Mesodermal cell (in vitro differentiated cells): ENCODE data around the gene ADH1B.
"Not testable (repeated sequence)": the region's sequence is repeated elsewhere in the genome, so short reads cannot be mapped to it uniquely, and the experiment has no call there.

Experiments
- H3K27ac ChIP-seq: 2 replicates; pipeline ENCODE4 v1.7.0; 2013; ENCODE audit warnings: mild to moderate bottlenecking, low read depth, low read length, moderate library complexity; ENCODE audit not compliant: severe bottlenecking
- H3K36me3 ChIP-seq: 2 replicates; pipeline ENCODE4 v1.7.1; 2013; ENCODE audit warnings: mild to moderate bottlenecking, low read length, moderate library complexity; ENCODE audit not compliant: control insufficient read depth, insufficient read depth
- H3K4me1 ChIP-seq: one replicate; pipeline ENCODE4 v1.7.1; 2013; ENCODE audit warnings: mild to moderate bottlenecking, low read length; ENCODE audit not compliant: insufficient read depth, control insufficient read depth, poor library complexity, severe bottlenecking
- H3K4me3 ChIP-seq: 2 replicates; pipeline ENCODE4 v1.7.0; 2013; ENCODE audit warnings: low read length, control low read depth, mild to moderate bottlenecking; ENCODE audit not compliant: insufficient read depth, poor library complexity, severe bottlenecking; ENCODE audit errors: extremely low read depth
- H3K9me3 ChIP-seq: 2 replicates; pipeline ENCODE4 v1.7.1; 2013; ENCODE audit warnings: mild to moderate bottlenecking, low read length, moderate library complexity; ENCODE audit not compliant: control insufficient read depth
- WGBS, 2 experiments: methylation state at CpG; one replicate each; pipeline ENCODE4 v1.1.5; 2013; ENCODE audit warnings: missing lambda C conversion rate in 2 of 2; ENCODE audit not compliant: insufficient coverage in 2 of 2; 5-methylcytosine and 5-hydroxymethylcytosine counted together

The ADH1B gene

GRCh38 chr4:99324361-99324760 lies 3.2 kb upstream of the ADH1B start:
- Histone ChIP-seq H3K9me3 (peaks cover 3% of the 10 kb centered on the region), H3K36me3 (no peaks in the 10 kb centered on the region), H3K4me1 (no peaks in the 10 kb centered on the region), H3K27ac (no peak overlapping the region), H3K4me3 (no peak overlapping the region)
- no CpG with 5 or more reads among the region's 1 CpG for WGBS, 2 experiments

GRCh38 chr4:99323756-99324155 lies 2.6 kb upstream of the ADH1B start:
- Histone ChIP-seq H3K4me1 (no peaks in the 10 kb centered on the region), H3K9me3 (peaks cover 3% of the 10 kb centered on the region), H3K4me3 (no peak overlapping the region), H3K36me3 (no peaks in the 10 kb centered on the region), H3K27ac (no peak overlapping the region)
- whole genome bisulfite sequencing, 2 experiments, result no CpG with 5 or more reads among the region's 1 CpG

- not testable (repeated sequence) for H3K36me3 ChIP-seq, H3K27ac ChIP-seq, H3K4me1 ChIP-seq, H3K9me3 ChIP-seq, H3K4me3 ChIP-seq
- WGBS, 2 experiments, result 94 to 97% methylated on average over 7 of the region's 8 CpGs
These were observed 3.4 kb downstream of the ADH1B start for GRCh38 chr4:99317811-99318210.

GRCh38 chr4:99317354-99317753 lies 3.8 kb downstream of the ADH1B start:
- 89 to 96% methylated on average over 2 to 3 of the region's 3 CpGs for WGBS, 2 experiments

GRCh38 chr4:99315839-99316238 lies 5.4 kb downstream of the ADH1B start:
- H3K4me1 ChIP-seq, result no peaks in the 10 kb centered on the region
- WGBS, 2 experiments, result 80 to 93% methylated on average over 1 to 2 of the region's 6 CpGs
- no peaks in the 10 kb centered on the region for H3K9me3 ChIP-seq
- no peak overlapping the region for H3K27ac ChIP-seq
- H3K36me3 ChIP-seq, result no peaks in the 10 kb centered on the region
- H3K4me3 ChIP-seq, result no peak overlapping the region

More at GRCh38 chr4:99317354-99317753, 3.8 kb downstream of the ADH1B start:
- no peaks in the 10 kb centered on the region for H3K4me1 ChIP-seq
- no peak overlapping the region for H3K27ac ChIP-seq
- H3K4me3 ChIP-seq, result no peak overlapping the region
- H3K9me3 ChIP-seq, result no peaks in the 10 kb centered on the region
- H3K36me3 ChIP-seq, result no peaks in the 10 kb centered on the region

GRCh38 chr4:99314211-99314610 lies 7.0 kb downstream of the ADH1B start:
- Histone ChIP-seq H3K9me3 (no peaks in the 10 kb centered on the region), H3K4me3 (no peak overlapping the region), H3K4me1 (no peaks in the 10 kb centered on the region), H3K27ac (no peak overlapping the region), H3K36me3 (no peaks in the 10 kb centered on the region)
- WGBS, 2 experiments, result no CpG with 5 or more reads among the region's 1 CpG

- no peaks in the 10 kb centered on the region for H3K36me3 ChIP-seq
- H3K27ac ChIP-seq, result no peak overlapping the region
- 20 to 77% methylated on average over 1 of the region's 2 CpGs for WGBS, 2 experiments
- H3K4me1 ChIP-seq, result no peaks in the 10 kb centered on the region
- no peak overlapping the region for H3K4me3 ChIP-seq
- H3K9me3 ChIP-seq, result no peaks in the 10 kb centered on the region
These were observed 10.8 kb downstream of the ADH1B start for GRCh38 chr4:99310389-99310788.

GRCh38 chr4:99305638-99306400 lies 15.4 kb downstream of the ADH1B start:
- 86 to 96% methylated on average over 5 to 7 of the region's 11 CpGs for WGBS, 2 experiments
- Histone ChIP-seq H3K9me3 (no peaks in the 10 kb centered on the region), H3K4me1 (no peaks in the 10 kb centered on the region), H3K27ac (no peak overlapping the region), H3K36me3 (no peaks in the 10 kb centered on the region), H3K4me3 (no peak overlapping the region)

- H3K36me3 ChIP-seq, result no peaks in the 10 kb centered on the region
- H3K27ac ChIP-seq, result no peak overlapping the region
- H3K4me1 ChIP-seq, result no peaks in the 10 kb centered on the region
- no peak overlapping the region for H3K4me3 ChIP-seq
- 92 to 95% methylated on average over 4 to 5 of the region's 7 CpGs for WGBS, 2 experiments
- no peaks in the 10 kb centered on the region for H3K9me3 ChIP-seq
These were observed 19.6 kb downstream of the ADH1B start for GRCh38 chr4:99301376-99302164.

GRCh38 chr4:99300934-99301333 lies 20.3 kb downstream of the ADH1B start:
- H3K9me3 ChIP-seq, result no peaks in the 10 kb centered on the region
- WGBS, 2 experiments, result 90 to 100% methylated on average over 3 of the region's 4 CpGs
- H3K36me3 ChIP-seq, result no peaks in the 10 kb centered on the region
- no peak overlapping the region for H3K27ac ChIP-seq
- no peak overlapping the region for H3K4me3 ChIP-seq
- H3K4me1 ChIP-seq, result no peaks in the 10 kb centered on the region

GRCh38 chr4:99293357-99293756 lies 27.8 kb downstream of the ADH1B start:
- 75 to 83% methylated on average over 4 of the region's 5 CpGs for WGBS, 2 experiments
- H3K9me3 ChIP-seq, result no peaks in the 10 kb centered on the region
- H3K27ac ChIP-seq, result no peak overlapping the region
- no peak overlapping the region for H3K4me3 ChIP-seq
- H3K4me1 ChIP-seq, result no peaks in the 10 kb centered on the region
- no peaks in the 10 kb centered on the region for H3K36me3 ChIP-seq
